ENCODE results near the gene SMURF2. TPM values are rescaled to one million over a fixed set of nuclear protein-coding genes. Genes with fewer than 3 reads are reported as not detected.
"Not testable (repeated sequence)": the region's sequence is repeated elsewhere in the genome, so short reads cannot be mapped to it uniquely, and the experiment has no call there.

SMURF2 gene
- total and polyA plus RNA-seq, 4 donors = 22.7 to 47.8 (median 37.5) TPM

DNA sequence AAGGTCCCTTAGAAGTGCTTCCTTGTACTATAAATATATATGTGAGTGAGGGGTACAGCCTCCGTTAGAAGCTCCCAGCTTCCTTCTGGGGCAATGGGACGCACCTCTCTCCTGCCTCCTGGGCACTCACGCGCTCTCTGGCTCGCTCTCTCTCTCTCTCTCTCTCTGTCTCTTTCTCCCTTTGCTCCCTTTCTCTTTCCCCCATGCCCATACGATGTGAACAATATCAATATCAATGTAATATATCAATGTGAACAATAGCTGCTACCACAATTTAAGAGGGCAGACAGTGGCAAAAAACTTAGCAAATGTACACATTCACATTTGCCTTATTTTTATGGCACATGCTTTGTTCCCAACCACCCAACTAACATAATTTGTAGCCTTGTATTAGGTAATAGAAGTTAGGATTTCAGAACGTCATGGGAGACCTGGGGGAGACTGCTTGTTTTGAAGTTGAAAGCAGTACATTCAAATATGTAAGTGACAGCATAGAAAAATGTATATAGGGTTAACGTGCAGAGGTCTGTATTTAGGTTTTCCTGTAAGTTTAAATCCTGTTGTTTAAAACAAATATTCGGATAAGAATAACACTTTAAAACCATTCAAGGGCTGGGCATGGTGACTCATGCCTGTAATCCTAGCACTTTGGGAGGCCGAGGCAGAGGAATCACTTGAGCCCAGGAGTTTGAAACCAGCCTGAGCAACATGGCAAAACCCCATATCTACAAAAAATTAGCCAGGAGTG is 8.9 kb upstream of the SMURF2 start:
- H3K27me3 ChIP-seq (ENCODE audit: control insufficient read depth, insufficient read depth, low read length); H3K4me1 ChIP-seq (ENCODE audit: control insufficient read depth, insufficient read depth, low read length); H3K9me3 ChIP-seq (ENCODE audit: control insufficient read depth, insufficient read depth, low read length); DNase-seq (ENCODE audit: low read depth in 4 of 6, low spot score in 6 of 6); H3K36me3 ChIP-seq (ENCODE audit: control insufficient read depth, insufficient read depth, low read length); H3K4me3 ChIP-seq (ENCODE audit: low read depth, low read length); H3K27ac ChIP-seq (ENCODE audit: low read depth, low read length): not testable (repeated sequence)
- whole genome bisulfite sequencing (ENCODE audit: insufficient coverage) = no CpG with 5 or more reads among the region's 10 CpGs

GRCh38 chr17:64667807-64668721 is 6.0 kb upstream of the SMURF2 start:
- not testable (repeated sequence) for H3K27me3 ChIP-seq (ENCODE audit: control insufficient read depth, insufficient read depth, low read length); DNase-seq (ENCODE audit: low read depth in 4 of 6, low spot score in 6 of 6); H3K4me1 ChIP-seq (ENCODE audit: control insufficient read depth, insufficient read depth, low read length); H3K27ac ChIP-seq (ENCODE audit: low read depth, low read length); H3K4me3 ChIP-seq (ENCODE audit: low read depth, low read length); H3K36me3 ChIP-seq (ENCODE audit: control insufficient read depth, insufficient read depth, low read length); H3K9me3 ChIP-seq (ENCODE audit: control insufficient read depth, insufficient read depth, low read length)
- 92% methylated on average over 9 of the region's 14 CpGs for WGBS (ENCODE audit: insufficient coverage)

DNA sequence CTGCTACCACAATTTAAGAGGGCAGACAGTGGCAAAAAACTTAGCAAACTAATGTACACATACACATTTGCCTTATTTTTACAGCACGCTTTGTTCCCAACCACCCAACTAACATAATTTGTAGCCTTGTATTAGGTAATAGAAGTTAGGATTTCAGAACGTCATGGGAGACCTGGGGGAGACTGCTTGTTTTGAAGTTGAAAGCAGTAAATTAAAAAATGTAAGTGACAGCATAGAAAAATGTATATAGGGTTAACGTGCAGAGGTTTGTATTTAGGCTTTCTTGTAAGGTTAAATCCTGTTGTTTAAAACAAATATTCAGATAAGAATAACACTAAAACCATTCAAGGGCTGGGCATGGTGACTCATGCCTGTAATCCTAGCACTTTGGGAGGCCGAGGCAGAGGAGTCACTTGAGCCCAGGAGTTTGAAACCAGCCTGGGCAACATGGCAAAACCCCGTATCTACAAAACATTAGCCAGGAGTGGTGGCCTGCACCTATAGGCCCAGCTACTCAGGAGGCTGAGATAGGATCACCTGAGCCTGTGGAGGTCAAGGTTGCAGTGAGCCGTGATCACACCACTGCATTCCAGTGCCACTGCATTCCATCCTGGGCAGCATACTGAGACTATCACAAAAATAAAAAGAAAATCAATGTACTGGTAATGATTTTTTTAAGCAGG is 2.3 kb upstream of the SMURF2 start:
- H3K27ac ChIP-seq (ENCODE audit: low read depth, low read length); H3K9me3 ChIP-seq (ENCODE audit: control insufficient read depth, insufficient read depth, low read length); H3K4me1 ChIP-seq (ENCODE audit: control insufficient read depth, insufficient read depth, low read length); H3K4me3 ChIP-seq (ENCODE audit: low read depth, low read length); H3K27me3 ChIP-seq (ENCODE audit: control insufficient read depth, insufficient read depth, low read length); H3K36me3 ChIP-seq (ENCODE audit: control insufficient read depth, insufficient read depth, low read length); DNase-seq (ENCODE audit: low read depth in 4 of 6, low spot score in 6 of 6): not testable (repeated sequence)
- WGBS (ENCODE audit: insufficient coverage) = 91% methylated on average over 3 of the region's 6 CpGs

- 100% methylated on average over 4 of the region's 12 CpGs for WGBS (ENCODE audit: insufficient coverage)
- H3K27me3 ChIP-seq (ENCODE audit: control insufficient read depth, insufficient read depth, low read length); H3K4me3 ChIP-seq (ENCODE audit: low read depth, low read length); H3K4me1 ChIP-seq (ENCODE audit: control insufficient read depth, insufficient read depth, low read length); DNase-seq (ENCODE audit: low read depth in 4 of 6, low spot score in 6 of 6); H3K9me3 ChIP-seq (ENCODE audit: control insufficient read depth, insufficient read depth, low read length); H3K36me3 ChIP-seq (ENCODE audit: control insufficient read depth, insufficient read depth, low read length); H3K27ac ChIP-seq (ENCODE audit: low read depth, low read length): not testable (repeated sequence)
These were observed 1.7 kb upstream of the SMURF2 start for GRCh38 chr17:64663836-64664235.

GRCh38 chr17:64662774-64663367 is 764 bp upstream of the SMURF2 start:
- H3K4me3 ChIP-seq (ENCODE audit: low read depth, low read length) = peak overlapping the region; percentile 68
- no peaks in the 10 kb centered on the region for H3K36me3 ChIP-seq (ENCODE audit: control insufficient read depth, insufficient read depth, low read length)
- H3K27me3 ChIP-seq (ENCODE audit: control insufficient read depth, insufficient read depth, low read length) = no peaks in the 10 kb centered on the region
- WGBS (ENCODE audit: insufficient coverage) = 59% methylated on average over 6 of the region's 18 CpGs
- H3K27ac ChIP-seq (ENCODE audit: low read depth, low read length) = peak overlapping the region; percentile 20
- no peak for DNase-seq (ENCODE audit: low read depth in 4 of 6, low spot score in 6 of 6)
- H3K4me1 ChIP-seq (ENCODE audit: control insufficient read depth, insufficient read depth, low read length) = peaks cover 4% of the 10 kb centered on the region
- H3K9me3 ChIP-seq (ENCODE audit: control insufficient read depth, insufficient read depth, low read length) = no peaks in the 10 kb centered on the region

- no peaks in the 10 kb centered on the region for H3K27me3 ChIP-seq (ENCODE audit: control insufficient read depth, insufficient read depth, low read length)
- no peaks in the 10 kb centered on the region for H3K36me3 ChIP-seq (ENCODE audit: control insufficient read depth, insufficient read depth, low read length)
- H3K9me3 ChIP-seq (ENCODE audit: control insufficient read depth, insufficient read depth, low read length) = no peaks in the 10 kb centered on the region
- WGBS (ENCODE audit: insufficient coverage) = 0% methylated on average over 31 of the region's 32 CpGs
- DNase-seq (ENCODE audit: low read depth in 4 of 6, low spot score in 6 of 6) = peak in 1 of 6 donors; percentile 55
- H3K27ac ChIP-seq (ENCODE audit: low read depth, low read length) = no peak overlapping the region
- peaks cover 4% of the 10 kb centered on the region for H3K4me1 ChIP-seq (ENCODE audit: control insufficient read depth, insufficient read depth, low read length)
- peak overlapping the region; percentile 68 for H3K4me3 ChIP-seq (ENCODE audit: low read depth, low read length)
These were observed 456 bp downstream of the SMURF2 start for GRCh38 chr17:64661726-64661975.

GRCh38 chr17:64660978-64661725 is 955 bp downstream of the SMURF2 start:
- 0% methylated on average over 26 of the region's 37 CpGs for WGBS (ENCODE audit: insufficient coverage)
- peak in 2 of 6 donors; percentile 18 to 46 for DNase-seq (ENCODE audit: low read depth in 4 of 6, low spot score in 6 of 6)
- H3K4me3 ChIP-seq (ENCODE audit: low read depth, low read length) = peak overlapping the region; percentile 68
- H3K27ac ChIP-seq (ENCODE audit: low read depth, low read length); H3K9me3 ChIP-seq (ENCODE audit: control insufficient read depth, insufficient read depth, low read length); H3K36me3 ChIP-seq (ENCODE audit: control insufficient read depth, insufficient read depth, low read length); H3K27me3 ChIP-seq (ENCODE audit: control insufficient read depth, insufficient read depth, low read length); H3K4me1 ChIP-seq (ENCODE audit: control insufficient read depth, insufficient read depth, low read length): not testable (repeated sequence)

DNA sequence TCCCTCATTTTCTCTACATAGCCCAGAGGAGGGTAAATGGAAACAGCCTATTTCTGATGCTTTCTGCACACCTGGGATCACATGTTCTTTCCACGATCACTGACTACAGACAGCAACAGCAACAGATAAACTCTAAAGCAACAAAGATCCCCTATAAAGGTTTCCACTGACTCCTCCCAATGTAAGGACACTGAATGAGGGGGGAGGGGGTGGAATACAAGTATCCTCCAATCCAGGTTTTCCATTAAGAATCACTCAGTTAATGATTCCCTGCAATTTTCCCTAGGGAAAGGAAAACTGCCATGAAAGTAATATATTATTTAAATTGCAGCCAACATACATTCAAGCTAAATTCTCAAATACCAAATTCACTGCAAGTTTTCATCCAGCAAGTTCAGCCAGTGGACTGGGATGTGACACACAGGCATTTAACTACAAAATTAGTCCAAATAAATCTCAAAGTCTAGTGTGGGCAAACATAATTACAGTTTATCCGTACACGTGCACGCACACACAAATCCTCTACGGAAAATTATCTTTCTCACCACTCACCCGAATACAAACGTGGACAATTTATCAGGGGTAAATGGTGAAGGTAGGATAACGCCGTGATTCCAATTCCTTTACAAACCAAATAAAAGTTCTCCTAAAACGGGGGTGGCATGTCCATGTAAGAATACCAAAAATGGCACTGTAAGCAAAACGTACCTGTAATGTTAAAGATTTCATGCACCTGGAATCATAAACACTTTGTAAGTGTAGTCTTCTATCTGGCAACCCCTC is 1.7 kb downstream of the SMURF2 start:
- H3K4me1 ChIP-seq (ENCODE audit: control insufficient read depth, insufficient read depth, low read length); H3K36me3 ChIP-seq (ENCODE audit: control insufficient read depth, insufficient read depth, low read length); H3K27me3 ChIP-seq (ENCODE audit: control insufficient read depth, insufficient read depth, low read length); H3K27ac ChIP-seq (ENCODE audit: low read depth, low read length); H3K9me3 ChIP-seq (ENCODE audit: control insufficient read depth, insufficient read depth, low read length): not testable (repeated sequence)
- H3K4me3 ChIP-seq (ENCODE audit: low read depth, low read length) = peak overlapping the region; percentile 68
- WGBS (ENCODE audit: insufficient coverage) = no CpG with 5 or more reads among the region's 11 CpGs
- DNase-seq (ENCODE audit: low read depth in 4 of 6, low spot score in 6 of 6) = peak in 1 of 6 donors; percentile 32
